IPS-NIHi7 (cell line): ENCODE measurements around the gene SAYSD1.
A peak's percentile ranks its signal among the peaks of the same experiment; 100 is the strongest.

Source experiments
- DNase-seq: peaks from one replicate; pipeline ENCODE4 v3.0.0; 2012; ENCODE audit warnings: mixed read lengths; ENCODE audit errors: extremely low spot score

SAYSD1 gene

DNA sequence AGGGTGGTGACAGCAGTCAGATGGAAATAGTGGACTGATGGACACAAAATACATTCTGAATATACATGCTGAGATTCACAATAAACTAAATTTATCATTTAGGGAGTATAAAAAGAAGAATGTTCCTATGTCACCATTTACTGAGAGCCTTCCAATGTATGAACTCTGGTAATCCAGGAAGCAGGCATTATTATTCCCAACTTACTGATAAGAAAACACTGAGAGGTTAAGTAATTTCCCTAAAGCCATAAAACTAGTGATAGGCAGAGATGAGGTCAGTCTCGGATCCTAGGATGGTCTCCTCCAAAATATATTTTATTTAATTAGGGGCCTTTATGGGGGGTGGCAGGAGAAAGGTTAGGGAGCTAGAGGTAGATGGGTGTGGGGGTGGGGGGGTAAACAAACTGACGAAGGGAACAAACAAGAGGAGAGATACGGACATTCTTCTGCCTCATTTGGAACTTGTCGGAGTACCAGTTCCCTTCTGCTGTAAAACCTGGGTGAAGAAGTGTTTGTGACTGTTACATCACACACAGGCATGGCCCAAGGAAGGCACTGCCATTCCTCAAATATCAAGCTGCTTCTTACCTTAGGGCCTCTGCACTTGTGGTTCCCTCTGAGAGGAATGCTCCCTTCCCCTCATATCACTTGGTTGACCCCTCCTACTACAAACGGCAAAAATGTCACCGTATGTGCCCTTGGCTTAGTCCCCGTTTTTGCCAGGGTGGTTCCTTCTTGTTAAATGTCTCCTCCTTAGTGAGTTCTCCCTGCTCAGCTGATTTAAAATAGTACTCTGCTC is 6.7 kb downstream of the SAYSD1 start:
- DNase-seq: no peak

DNA sequence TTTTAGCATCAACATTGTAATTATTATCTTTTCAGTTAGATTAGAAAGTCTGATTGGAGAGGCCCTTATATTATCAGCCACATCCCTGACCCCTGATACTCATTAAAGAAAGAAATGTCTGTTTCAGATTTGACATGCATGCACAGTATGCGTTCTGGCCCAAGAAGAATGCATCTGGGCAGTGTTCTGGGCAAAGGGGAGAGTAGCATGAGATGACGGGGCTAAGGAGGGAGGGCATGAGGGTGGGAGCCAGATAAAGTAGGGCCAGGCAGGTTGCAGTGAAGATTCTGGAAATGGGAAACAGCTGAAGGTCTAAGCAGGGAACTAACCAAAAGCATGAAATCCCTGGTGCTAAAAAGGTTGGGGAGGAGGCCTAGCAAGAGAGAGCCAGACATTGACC is 7.3 kb downstream of the SAYSD1 start:
- DNase-seq: no peak

DNA sequence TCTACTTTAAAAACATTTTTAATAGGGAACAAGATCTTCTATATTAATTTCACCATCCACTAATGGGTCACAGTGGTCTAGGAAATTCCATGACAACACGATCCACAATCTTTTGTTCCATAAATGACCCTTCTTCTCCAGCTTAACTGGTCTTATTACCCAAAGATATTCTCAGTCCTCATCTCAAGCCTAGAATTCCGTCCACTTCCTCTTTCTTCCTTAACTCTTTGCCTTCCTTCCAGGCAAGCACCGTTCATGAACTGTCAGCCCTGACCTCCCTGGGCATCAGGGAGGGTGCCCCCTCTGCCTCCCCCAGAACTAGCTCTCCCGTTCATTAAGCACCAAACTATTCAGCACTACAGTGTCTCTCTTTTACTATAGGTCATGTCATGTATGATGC is 8.0 kb downstream of the SAYSD1 start:
- no peak for DNase-seq

DNA sequence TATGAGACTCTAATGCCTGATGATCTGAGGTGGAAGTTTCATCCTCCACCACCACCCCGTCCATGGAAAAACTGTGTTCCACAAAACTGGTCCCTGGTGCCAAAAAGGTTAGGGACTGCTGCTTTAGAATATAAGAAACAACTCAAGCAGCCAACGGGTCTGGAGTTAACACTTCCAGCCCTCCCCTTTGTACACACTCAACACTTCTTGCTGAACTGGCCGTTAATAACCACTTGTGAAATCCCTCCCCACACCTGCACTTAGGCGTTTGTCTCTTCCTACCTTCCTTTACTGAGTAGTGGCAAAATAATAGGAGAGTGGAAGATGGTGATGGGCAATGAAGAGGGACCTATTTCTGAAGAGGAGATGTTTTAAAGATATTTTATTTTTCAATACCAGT is 10.5 kb downstream of the SAYSD1 start:
- no peak for DNase-seq

DNA sequence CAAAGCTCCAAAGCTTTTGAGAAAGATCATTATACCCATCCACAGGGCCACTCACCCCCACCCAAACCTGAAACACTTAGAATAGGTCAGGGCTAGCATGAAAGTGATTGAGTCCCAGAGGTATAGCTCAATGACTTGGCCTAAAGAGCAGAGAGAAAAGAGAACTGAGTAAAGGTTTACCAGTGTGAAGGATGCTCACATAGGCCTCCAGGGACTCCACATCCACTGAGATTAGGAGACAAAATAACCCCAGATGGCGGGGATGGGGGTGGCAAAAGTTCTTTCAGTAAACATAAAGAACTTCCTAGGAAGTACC is 12.2 kb downstream of the SAYSD1 start:
- no peak for DNase-seq

DNA sequence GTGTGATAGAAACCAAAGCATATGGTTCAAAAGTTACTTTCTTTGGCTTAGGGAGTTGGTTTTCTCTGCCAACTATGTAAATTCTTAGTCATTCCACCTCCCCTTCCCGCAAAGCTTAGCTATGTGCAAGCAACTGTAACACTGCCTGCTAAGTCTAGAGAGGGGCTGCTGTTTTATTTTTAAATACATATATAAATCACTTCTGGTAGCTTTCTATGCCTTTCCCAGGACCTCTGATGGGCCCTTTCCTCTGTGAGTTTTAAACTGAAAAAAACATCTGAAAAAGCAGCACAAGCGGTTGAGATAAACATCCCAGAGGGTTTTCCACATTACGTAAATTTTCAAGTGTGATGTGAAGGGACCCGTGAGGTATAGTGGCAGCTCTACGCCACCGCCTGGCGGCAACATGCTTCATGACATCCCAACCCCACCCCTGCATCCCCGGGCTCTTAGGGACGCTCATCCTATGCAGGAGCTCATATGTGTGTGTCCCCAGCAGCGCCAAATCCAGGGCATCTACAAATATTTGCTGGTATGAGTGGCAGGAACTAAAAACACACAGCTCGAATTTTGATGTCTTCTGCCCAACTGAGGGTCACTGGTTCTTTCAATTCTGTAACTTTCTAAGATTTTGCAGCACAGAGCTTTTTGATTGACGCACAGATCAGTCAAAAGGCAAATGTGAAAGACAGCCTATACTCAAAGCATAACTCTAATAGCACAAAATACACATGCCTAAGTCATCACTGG is 12.7 kb downstream of the SAYSD1 start:
- peak; percentile 85 for DNase-seq

DNA sequence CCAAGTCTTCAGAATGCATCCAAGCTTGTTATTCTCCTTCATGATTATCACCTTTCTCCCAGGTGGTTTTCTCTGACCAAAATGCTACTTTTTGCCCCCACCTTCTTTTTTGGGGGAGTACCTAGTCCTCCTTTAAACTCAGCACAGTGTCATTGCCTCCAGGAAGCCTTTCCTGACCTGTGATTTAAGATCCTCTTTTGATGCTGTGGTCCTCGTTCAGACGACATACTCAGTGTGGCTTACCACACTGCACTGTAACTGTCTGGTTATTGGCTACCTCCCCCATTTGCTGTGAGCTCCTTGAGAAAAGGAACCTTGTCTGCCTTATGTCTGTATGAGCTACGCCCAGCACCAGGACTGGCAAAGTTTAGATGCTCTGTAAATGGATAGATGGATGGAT is 14.6 kb downstream of the SAYSD1 start:
- no peak for DNase-seq

DNA sequence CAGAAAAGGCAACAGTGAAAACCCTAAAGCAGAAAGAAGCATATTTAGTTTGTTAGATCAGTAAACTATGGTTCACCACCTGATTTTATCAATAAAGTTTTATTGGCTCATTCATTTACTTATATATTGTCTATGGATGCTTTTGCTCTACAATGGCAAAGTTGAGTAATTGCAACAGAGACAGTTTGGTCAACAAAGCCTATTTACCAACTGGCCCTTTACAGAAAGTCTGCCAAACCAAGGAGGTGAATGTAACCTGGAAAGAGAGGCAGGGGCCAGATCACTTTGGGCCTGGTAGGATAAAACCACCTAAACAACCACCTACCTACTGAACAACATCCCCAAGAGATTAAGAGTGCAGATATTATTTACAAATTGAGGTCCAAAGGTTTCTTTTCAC is 19.4 kb downstream of the SAYSD1 start:
- no peak for DNase-seq

DNA sequence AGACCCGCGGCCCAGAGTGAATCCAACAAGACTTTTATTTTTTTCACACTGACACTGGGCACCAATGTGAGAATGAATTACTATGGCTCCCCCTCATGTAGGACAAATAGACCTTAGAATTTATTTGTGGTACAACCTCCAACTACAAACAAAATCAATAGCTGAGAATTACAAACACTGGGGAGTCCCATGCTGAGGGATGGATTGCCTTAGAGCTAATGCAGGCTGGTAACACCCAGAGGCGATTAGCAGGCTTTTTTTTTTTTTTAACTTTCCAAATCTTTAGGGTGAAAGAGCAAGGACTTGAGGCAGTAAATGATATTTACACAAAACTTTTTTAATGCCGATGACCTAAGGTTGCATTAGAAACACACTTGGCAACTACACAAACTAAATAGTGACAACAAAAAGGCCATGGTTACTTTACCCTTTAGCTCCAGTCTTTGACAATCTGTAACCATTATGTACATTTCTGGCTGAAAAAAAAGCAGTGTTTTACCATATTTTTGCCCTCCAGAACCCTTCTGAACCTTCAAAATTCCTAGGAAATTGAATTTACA is 21.8 kb downstream of the SAYSD1 start:
- no peak for DNase-seq

DNA sequence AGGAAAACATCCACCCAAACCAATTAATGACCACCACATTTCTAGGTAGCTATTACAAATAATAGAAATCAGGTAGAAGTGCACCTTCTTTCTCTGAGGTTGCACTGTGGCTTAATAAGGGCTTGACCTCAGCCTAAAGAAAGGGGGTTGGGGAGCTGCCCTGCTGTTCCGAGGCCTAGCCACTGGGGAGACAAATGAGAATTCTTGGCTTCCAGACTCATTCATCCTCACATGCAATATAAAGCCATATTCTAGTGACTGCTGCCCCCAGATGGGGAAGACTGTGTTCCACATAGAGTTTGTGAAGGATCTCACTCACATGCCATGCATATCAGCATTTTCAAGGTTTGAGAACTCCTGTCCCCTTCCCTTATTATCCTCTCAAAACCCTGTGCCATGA is 22.9 kb downstream of the SAYSD1 start:
- DNase-seq: peak; percentile 54

DNA sequence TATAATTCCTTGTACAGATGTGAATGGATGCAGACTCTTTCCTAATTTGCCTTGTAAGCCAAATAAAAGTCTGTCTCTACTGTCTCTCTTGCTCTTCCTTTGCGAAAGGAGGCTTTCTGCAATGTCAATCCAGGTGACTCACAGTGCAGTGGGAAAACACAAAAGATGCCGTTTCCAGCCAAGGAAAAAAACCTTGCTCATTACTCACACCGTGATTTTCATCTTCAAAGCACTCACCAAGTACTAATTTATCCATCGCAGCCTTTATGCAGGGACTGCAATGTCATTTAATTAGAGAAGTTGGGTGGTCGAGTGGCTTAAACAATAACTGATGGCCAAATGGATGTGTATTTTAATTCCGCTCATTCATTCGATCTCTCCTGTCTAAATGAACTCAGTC is 23.8 kb downstream of the SAYSD1 start:
- no peak for DNase-seq

DNA sequence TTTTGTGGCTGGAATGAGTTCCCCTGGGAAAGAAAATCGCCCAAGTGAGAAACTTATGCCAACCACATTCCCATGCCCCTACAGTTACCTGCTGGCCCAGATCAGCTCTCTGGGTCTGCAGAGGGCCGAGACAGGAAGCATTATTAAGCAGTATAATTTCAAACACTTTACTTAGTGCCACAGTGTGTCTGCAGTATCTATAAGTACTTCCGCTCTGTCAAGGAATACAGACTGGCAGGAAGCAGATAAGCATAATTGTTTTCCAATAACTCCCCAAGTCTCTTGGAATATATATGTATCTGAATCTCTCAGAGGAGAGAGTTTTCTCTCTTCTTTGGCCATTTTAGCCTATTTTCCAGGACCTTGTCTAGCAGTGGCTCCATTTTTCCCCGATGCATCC is 24.9 kb downstream of the SAYSD1 start:
- no peak for DNase-seq

DNA sequence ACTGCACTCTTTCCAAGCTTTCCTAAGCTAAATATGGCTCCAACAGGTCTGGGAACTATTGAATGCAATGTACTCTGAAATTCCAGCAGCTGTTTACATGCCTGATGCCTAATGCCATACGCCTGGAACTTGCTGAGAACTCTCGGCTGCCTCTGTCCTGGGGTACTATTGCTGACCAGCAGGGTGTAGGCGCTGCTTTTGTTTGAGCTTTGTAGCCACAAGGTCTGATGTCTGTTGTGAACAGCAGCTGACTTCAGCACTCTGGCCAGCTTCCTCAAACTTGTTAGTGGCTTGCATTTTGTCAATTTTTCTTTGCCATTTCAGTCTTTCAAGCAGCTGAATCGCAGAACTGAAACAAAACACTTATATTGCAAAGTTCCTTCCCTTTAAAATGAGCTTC is 26.7 kb downstream of the SAYSD1 start:
- DNase-seq: peak; percentile 90

DNA sequence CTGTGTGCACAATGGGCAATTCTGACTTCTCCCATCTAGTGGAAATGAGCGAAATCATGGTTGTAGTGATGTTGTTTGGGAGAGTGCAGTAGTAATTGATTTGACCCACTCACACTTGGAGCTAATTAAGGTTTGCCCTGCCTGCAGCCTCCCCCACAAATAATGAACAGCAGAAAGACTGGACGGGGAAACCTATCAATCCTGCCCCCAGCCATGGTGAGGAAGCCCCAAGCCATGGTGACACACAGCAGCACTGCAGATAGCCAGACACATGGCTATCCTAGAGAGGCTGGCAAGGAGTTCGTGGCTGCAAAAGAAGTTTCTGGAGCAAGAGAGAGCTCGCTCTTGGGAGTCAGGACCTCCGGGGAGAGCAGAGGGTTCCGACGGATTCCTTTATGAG is 27.8 kb downstream of the SAYSD1 start:
- DNase-seq: no peak

DNA sequence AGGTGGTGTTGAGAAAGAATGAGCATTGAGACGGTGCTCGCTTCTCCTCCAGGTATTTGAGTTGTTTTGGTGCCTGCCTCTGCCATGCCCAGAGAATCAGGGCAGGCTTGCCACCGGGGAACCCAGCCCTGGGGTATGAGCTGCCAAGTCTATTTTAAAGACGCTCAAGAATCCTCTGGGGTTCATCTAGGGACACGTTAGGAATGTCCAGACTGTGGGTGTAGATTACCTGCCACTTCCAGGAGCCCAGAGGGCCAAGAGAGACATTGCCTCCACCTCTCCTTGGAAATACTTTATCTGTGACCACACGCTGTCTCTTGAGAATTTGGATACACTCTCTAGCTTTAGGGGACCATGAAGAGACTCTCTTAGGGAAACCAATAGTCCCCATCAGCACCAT is 28.3 kb downstream of the SAYSD1 start:
- DNase-seq: no peak

DNA sequence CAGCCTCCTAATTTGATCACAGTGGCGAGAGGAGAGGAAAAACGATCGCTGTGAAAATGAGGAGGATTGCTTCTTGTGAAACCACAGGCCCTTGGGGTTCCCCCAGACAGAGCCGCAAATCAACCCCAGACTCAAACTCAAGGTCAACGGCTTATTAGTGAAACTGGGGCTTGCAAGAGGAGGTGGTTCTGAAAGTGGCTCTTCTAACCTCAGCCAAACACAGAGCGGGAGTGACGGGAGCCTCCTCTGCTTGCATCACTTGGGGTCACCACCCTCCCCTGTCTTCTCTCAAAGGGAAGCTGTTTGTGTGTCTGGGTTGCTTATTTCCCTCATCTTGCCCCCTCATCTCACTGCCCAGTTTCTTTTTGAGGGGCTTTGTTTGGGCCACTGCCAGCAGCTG is 28.7 kb downstream of the SAYSD1 start:
- no peak for DNase-seq

DNA sequence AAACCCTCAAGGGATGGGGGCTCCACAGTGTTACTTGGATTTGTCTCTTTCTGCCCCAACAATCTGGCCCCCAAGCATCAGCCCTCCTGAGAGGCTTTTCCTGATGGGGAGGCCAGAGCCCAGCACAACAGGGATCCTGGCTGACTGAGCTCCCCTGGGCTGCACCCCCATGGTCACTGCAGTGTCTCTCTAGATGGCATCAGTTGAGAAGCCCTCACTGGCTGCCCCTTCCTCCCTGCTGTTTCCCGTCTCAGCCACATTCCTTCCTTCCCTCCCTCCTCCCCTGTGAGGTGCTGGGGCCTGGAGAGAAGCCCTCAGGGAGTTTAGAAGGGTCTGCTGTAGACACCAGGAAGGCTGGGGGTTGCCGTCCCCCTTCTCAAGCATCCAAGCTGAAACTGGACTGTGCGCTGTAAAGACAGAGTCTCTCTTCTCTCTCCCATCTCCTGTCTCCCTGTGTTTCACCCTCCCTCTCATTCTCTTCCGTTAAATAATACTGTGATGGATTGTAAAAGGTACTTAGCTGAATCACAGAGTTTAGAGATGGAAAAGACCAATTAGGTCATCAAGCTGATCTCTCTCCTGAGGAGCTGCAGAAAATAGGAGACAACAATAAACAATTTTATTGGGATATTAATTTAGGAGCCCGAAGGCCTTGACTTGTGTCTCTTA is 29.7 kb downstream of the SAYSD1 start:
- no peak for DNase-seq

DNA sequence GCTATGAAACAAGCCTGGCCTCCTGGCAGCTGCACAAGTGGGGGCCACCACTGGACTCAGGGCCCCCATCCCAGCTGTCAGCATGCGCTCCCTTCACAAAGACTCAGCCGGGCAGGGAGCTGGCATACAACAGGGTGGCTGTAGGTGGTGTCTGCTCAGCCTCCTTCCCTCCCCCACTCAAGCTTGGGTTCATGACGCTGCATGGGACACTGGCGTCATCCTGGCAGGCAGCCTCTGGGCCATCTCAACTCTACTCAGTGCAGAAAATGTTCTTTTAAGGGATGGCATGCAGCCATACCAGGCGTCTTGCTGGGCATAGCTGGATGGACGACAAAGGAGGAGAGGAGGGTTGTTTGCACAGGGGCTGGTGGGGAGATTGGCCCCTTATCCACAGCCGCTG is 30.5 kb downstream of the SAYSD1 start:
- DNase-seq: no peak

DNA sequence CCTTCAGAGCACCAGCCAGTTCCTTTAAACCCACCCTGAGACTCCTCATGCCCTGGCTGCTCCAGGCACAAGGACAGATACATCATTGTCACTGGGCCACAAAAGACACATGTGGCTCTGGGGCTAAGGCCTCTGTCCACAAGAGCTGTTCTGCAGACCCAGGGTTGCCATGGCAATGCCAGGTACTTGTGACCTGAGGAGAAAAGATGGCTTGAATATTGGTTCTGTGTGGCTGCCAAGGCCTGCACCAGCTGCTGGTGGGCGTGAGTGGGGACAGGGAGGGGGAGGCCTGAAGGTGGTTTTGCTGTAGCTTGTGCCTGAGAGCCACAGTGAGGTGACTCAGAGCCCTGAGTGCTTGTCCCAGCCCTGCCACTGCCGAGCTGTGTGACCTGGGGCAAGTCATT is 31.8 kb downstream of the SAYSD1 start:
- DNase-seq: no peak

DNA sequence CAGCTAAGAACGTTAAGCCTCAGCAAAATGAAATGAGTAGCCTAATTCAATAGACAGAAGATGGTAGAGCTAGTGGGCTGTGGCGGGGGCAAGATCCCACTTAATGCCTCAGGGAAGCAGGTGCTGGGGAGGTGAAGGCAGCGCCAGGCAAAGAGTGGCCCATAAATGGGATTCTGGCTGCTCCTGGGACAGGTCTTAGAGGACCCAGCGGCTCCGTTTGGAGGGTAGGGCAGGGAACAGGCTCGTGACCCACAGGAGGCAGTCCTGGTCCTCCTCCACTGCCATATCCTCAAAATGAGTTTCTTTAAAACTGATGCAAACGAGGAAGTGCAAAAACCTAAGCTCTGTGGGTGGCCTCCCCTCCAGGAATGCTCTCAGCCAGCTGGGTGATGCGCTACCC is 32.7 kb downstream of the SAYSD1 start:
- DNase-seq: no peak

DNA sequence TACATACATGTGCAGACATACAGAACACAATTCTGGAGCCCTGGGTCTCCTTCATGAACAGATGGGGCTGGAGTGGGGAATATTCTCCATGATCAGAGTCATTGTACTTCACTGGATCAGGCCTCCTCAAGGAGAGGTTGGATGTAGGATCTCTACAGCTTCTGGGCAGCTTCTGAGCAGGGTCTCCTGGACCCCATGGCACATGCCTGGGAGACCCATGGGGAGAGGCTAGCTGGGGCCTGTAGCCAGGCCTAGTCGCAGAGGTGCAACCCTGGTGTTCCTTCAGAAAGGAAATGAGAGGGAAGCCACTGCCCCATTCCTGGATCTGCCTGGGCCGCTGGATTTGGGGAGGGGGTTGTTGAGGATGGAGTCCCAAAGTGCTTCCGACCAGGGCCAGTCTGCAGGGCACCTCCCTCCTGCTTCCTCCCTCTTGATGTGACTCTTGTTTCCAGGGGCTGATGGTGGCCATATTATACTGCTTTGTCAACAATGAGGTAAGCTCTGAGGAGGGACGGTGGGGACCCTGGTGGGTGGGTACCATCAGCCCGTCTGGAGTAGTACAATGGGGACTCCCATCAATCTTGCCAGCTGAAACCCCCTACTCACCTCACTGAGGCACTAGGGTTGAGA is 34.6 kb downstream of the SAYSD1 start:
- DNase-seq: no peak
